ENCODE data around the gene ZNF200. TPM values are rescaled to one million over a fixed set of nuclear protein-coding genes. Genes with fewer than 3 reads are reported as not detected.

The ZNF200 gene
- total and polyA plus RNA-seq, 4 donors = 4.3 to 7.8 (median 6.4) TPM

DNA sequence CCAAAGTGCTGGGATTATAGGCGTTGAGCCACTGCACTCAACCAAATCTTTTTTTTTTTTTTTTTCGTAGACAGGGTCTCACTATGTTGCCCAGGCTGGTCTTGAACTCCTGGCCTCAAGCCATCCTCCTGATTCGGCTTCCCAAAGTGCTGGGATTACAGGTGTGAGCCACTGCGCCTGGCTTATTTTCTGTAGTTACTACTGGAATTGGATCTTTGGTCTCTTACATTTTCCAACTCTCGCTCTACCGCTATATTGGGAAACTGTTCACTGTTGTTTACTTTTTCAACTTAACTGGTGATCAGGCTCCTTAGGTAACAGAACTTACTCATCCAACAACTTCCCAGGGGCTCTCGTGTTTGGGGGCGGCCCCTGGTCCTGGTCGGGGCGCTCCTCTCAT is 14.1 kb downstream of the ZNF200 start:
- no peak for ATAC-seq (ENCODE audit: insufficient read depth, low FRiP score)
- Histone ChIP-seq H3K9ac (ENCODE audit: insufficient read depth in 1 of 2, low read length in 2 of 2) (no peak overlapping the region), H3K27ac (ENCODE audit: low read depth in 1 of 2, low read length in 1 of 2) (no peak overlapping the region), H3K4me1 (ENCODE audit: control insufficient read depth in 5 of 5, insufficient read depth in 5 of 5, low read length in 5 of 5) (no peaks in the 10 kb centered on the region), H3K27me3 (ENCODE audit: control insufficient read depth in 3 of 3, insufficient read depth in 3 of 3, low read length in 2 of 3) (no peaks in the 10 kb centered on the region), H3K9me3 (ENCODE audit: control insufficient read depth in 4 of 4, insufficient read depth in 3 of 4, low read length in 3 of 4) (peaks cover 22 to 41% (median 34%) of the 10 kb centered on the region in 4 donors), H3K4me3 (no peak overlapping the region), H3K36me3 (ENCODE audit: control insufficient read depth in 4 of 4, insufficient read depth in 4 of 4, low read length in 4 of 4) (peaks cover 4 to 38% (median 30%) of the 10 kb centered on the region in 4 donors)
- TF ChIP-seq, protein P1, sequence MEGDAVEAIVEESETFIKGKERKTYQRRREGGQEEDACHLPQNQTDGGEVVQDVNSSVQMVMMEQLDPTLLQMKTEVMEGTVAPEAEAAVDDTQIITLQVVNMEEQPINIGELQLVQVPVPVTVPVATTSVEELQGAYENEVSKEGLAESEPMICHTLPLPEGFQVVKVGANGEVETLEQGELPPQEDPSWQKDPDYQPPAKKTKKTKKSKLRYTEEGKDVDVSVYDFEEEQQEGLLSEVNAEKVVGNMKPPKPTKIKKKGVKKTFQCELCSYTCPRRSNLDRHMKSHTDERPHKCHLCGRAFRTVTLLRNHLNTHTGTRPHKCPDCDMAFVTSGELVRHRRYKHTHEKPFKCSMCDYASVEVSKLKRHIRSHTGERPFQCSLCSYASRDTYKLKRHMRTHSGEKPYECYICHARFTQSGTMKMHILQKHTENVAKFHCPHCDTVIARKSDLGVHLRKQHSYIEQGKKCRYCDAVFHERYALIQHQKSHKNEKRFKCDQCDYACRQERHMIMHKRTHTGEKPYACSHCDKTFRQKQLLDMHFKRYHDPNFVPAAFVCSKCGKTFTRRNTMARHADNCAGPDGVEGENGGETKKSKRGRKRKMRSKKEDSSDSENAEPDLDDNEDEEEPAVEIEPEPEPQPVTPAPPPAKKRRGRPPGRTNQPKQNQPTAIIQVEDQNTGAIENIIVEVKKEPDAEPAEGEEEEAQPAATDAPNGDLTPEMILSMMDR (IDR thresholded peaks at IDR 0.05; ENCODE audit: control extremely low read depth, extremely low read depth) = no peak
- 89 to 92% methylated on average over 10 of the region's 10 CpGs for WGBS, 2 donors
- no peak for DNase-seq

DNA sequence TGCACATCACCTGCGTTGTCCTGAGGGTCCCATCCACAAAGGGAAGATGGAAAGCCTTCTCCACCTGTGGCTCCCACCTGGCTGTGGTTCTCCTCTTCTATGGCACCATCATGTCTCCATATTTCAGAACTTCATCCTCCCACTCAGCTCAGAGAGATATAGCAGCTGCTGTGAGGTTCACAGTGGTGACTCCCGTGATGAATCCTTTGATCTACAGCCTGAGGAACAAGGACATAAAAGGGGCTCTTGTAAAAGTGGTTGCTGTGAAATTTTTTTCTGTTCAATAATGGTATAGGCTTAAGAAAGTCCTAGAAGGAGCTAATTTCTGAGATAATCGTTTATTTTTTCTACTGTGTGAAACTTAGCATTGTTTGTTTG is 18.7 kb downstream of the ZNF200 start:
- H3K36me3 ChIP-seq (ENCODE audit: control insufficient read depth in 4 of 4, insufficient read depth in 4 of 4, low read length in 4 of 4) = peaks cover 0 to under 1% (median 0%) of the 10 kb centered on the region in 4 donors
- H3K9me3 ChIP-seq (ENCODE audit: control insufficient read depth in 4 of 4, insufficient read depth in 3 of 4, low read length in 3 of 4) = peaks cover 0 to 30% (median 2%) of the 10 kb centered on the region in 4 donors
- no peak overlapping the region for H3K9ac ChIP-seq (ENCODE audit: insufficient read depth in 1 of 2, low read length in 2 of 2)
- ATAC-seq (ENCODE audit: insufficient read depth, low FRiP score) (no peak), DNase-seq (no peak)
- H3K4me1 ChIP-seq (ENCODE audit: control insufficient read depth in 5 of 5, insufficient read depth in 5 of 5, low read length in 5 of 5) = no peaks in the 10 kb centered on the region
- 53 to 78% methylated on average over 3 of the region's 3 CpGs for WGBS, 2 donors
- TF ChIP-seq, protein P1 (IDR thresholded peaks at IDR 0.05; ENCODE audit: control extremely low read depth, extremely low read depth) = no peak
- H3K4me3 ChIP-seq = no peak overlapping the region
- H3K27ac ChIP-seq (ENCODE audit: low read depth in 1 of 2, low read length in 1 of 2) = no peak overlapping the region
- no peaks in the 10 kb centered on the region for H3K27me3 ChIP-seq (ENCODE audit: control insufficient read depth in 3 of 3, insufficient read depth in 3 of 3, low read length in 2 of 3)

DNA sequence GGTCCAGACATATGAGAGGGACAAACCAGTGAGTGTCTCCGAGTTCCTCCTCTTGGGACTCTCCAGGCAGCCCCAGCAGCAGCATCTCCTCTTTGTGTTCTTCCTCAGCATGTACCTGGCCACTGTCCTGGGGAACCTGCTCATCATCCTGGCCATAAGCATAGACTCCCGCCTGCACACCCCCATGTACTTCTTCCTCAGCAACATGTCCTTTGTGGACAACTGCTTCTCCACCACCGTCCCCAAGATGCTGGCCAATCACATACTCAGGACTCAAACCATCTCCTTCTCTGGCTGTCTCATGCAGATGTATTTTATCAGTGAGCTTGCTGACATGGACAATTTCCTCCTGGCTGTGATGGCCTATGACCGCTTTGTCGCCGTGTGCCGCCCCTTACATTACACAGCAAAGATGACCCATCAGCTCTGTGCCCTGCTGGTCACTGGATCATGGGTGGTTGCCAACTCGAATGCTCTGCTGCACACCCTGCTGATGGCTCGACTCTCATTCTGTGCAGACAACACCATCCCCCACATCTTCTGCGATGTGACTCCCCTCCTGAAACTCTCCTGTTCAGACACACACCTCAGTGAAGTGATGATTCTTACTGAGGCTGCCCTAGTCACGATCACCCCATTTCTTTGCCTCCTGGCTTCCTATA is 19.2 kb downstream of the ZNF200 start:
- TF ChIP-seq, protein P1 (IDR thresholded peaks at IDR 0.05; ENCODE audit: control extremely low read depth, extremely low read depth) = no peak
- H3K4me1 ChIP-seq (ENCODE audit: control insufficient read depth in 5 of 5, insufficient read depth in 5 of 5, low read length in 5 of 5) = no peaks in the 10 kb centered on the region
- WGBS, 2 donors = 77 to 83% methylated on average over 11 of the region's 11 CpGs
- DNase-seq (no peak), ATAC-seq (ENCODE audit: insufficient read depth, low FRiP score) (no peak)
- H3K27ac ChIP-seq (ENCODE audit: low read depth in 1 of 2, low read length in 1 of 2) = peak overlapping the region in 1 of 2 donors; percentile 52
- no peak overlapping the region for H3K9ac ChIP-seq (ENCODE audit: insufficient read depth in 1 of 2, low read length in 2 of 2)
- H3K36me3 ChIP-seq (ENCODE audit: control insufficient read depth in 4 of 4, insufficient read depth in 4 of 4, low read length in 4 of 4) = no peaks in the 10 kb centered on the region
- H3K9me3 ChIP-seq (ENCODE audit: control insufficient read depth in 4 of 4, insufficient read depth in 3 of 4, low read length in 3 of 4) = peaks cover 0 to 27% (median 0%) of the 10 kb centered on the region in 4 donors
- no peaks in the 10 kb centered on the region for H3K27me3 ChIP-seq (ENCODE audit: control insufficient read depth in 3 of 3, insufficient read depth in 3 of 3, low read length in 2 of 3)
- H3K4me3 ChIP-seq = no peak overlapping the region

All from lung (tissue), 12 donors.